A673 (cell line): Measurements from ENCODE around the gene CTTNBP2.

ENCODE experiments used
- CTCF ChIP-seq: fragments of 300-800, 200-600 bp; sonication (generic); conservative IDR thresholded peaks from 2 replicates; pipeline ENCODE4 v1.5.1; 2017; ENCODE audit warnings: low read depth, mild to moderate bottlenecking, antibody characterized with exemption, low read length, moderate library complexity, mixed read lengths
- EZH2 ChIP-seq: fragments of 200-600 bp; sonication (generic); IDR thresholded peaks from 2 replicates; pipeline ENCODE4 v1.6.1; 2017; ENCODE audit warnings: borderline replicate concordance, low read depth, mild to moderate bottlenecking, mixed read lengths, antibody characterized with exemption, low read length; ENCODE audit not compliant: poor library complexity, severe bottlenecking

DNA sequence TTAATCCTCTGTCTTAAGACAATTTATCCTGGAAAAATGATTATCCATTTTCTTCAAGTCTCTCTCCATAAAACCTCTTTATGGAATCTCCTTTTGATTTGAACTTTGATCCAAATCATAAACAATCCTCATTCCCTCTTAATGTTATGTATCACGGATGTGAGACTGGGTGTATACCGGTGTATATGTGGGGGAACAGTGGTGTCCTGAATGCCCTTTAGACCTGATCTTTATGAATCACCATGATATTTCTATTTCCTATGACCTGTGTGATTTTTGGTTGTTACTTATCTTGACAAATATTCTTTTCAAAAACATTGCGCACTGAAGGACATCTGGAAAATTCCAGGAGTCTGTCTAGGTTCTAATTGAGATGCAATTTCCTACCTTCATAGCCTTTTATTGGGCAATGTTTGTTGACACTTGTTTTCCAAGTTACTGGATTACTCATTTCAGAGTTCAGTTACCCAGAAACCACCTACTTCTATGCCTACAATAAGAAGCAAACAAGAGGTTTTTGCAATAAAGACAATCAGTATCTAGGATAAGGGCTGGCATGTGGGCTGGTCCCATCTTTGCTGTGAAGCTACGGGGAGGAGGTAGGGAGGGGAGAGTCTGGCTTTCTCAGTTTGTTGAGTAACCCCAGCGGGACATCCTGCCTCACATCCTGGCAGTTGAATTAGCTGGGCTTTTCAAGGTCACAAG lies 190.4 kb downstream of the CTTNBP2 start:
- no peak for TF ChIP-seq CTCF
- TF ChIP-seq EZH2 = no peak
